GM18858 (cell line): Measurements from ENCODE around the gene PABPC1L2A.
"Not testable (repeated sequence)": the region's sequence is repeated elsewhere in the genome, so short reads cannot be mapped to it uniquely, and the experiment has no call there.

Experiments
- ATAC-seq: cut with Tn5 transposase; IDR thresholded peaks from one replicate; pipeline ENCODE4 v1.9.1; 2021; ENCODE audit not compliant: unreplicated experiment

PABPC1L2A gene

DNA sequence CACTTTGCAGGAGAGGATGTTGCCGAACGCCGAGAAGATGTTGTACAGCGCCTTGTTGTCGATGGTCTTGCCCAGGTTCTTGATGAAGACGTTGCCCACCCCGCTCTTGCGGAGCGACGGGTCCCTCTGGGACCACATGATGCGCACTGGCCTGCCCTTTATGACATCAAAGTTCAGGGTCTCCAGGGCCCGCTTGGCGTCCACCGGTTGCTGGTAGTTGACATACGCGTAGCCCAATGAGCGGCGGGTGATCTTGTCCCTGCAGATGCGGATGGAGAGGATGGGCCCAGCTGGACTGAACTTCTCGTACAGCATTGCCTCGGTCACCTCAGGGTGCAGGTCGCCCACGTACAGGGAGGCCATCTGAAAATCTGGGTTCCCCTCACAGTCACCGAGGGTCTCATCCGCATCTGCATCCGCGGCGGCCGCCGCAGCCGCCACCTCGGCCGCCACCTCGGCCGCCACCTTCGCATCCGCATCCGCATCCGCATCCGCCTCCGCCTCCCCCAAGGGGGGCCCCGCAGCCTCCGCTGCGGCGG is at the start of gene PABPC1L2A:
Gene PABPC1L2A, minus strand, starts transcription at position 489 of the 539 bp plus-strand sequence. Its CDS starts 126 bp downstream, at position 363.
- ATAC-seq = not testable (repeated sequence)

DNA sequence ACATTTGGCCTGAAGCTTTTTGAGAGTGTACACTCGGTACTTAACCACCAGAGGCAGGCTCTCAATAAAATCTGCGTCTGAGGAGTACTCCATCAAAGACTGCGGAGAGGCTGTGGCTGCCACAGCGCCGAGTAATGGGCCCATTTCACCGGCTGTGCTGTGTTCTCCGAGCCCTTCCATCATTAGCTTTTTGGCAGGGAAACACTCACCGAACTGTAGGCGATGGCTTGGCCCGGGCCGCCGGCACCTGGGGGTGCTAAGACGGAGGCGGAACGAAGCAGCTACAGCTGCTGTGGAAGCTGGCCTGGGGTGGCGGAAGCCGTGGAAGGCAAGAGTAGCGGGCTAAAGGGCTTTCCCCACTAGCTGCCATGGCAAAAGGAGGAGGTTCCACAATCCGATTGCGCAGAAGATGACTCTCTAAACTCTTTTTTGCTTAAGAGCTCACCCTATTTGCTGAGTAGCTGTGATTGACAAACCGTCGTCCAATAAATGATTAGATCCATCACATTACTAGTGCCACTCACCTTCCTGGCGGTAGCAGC is 48.5 kb upstream of the PABPC1L2A start:
- no peak for ATAC-seq

DNA sequence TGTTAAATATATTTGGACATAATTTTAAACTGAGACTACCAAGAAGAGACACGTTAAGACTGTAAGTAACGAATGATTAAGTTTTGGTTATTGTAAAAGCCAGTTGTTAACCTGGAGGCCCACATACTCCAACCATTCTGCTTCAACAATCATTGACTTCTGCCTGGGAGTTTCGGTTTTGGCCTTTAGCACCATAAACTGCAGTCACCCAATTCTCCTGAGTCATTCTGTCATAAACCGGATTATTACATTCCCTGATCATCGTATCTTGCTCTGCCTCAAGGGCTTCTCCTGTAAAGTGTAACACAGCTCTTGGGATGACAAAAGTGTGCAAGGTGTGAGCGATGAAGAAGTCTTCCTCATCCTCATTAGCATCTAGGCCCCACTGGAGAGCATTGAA is 46.9 kb upstream of the PABPC1L2A start:
- no peak for ATAC-seq

DNA sequence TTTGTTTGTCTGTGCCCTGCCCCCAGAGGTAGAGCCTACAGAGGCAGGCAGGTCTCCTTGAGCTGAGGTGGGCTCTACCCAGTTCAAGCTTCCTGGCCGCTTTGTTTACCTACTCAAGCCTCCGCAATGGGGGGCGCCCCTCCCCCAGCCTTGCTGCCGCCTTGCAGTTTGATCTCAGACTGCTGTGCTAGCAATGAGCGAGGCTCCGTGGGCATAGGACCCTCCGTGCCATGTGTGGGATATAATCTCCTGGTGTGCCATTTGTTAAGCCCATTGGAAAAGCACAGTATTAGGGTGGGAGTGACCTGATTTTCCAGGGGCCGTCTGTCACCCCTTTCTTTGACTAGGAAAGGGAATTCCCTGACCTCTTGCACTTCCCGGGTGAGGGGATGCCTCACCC is 20.2 kb upstream of the PABPC1L2A start:
- not testable (repeated sequence) for ATAC-seq

DNA sequence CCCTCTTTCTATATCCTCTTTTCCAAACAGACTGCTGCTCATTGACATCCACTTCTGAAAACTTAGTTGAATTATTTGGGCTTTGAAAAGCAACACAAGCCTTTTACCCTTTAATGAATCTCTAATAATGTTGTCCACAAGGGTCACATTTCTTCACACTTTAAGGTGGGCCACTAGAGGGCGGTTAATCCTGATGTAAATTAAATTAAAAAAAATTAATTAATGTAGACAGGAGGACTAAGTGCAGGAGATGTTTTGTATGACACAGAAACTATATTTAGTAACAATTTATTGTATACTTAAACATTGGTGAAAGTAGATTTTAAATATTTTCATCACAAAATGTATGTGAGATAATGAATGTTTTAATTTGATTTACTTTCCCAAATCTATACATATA is 7.5 kb upstream of the PABPC1L2A start:
- ATAC-seq = not testable (repeated sequence)

DNA sequence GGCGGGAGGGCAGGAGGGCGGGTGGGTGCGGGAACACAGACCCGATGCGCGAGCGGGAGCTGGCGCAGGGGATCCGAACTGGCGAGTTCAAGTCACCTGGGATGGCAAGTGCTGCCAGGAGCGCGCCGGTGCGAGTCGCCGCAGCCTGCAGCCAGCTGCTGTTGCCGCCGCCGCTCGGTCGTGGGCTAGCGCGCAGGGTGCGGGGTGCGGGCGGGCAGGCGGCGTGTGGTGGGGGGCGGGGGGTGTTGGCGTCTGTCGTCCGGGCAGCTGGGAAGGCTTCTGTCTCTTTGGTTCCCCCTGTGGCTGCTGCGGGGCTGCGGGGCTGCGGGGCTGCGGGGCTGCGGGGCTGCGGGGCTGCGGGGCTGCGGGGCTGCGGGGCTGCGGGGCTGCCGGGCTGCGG is 572 bp upstream of the PABPC1L2A start:
- ATAC-seq = not testable (repeated sequence)

DNA sequence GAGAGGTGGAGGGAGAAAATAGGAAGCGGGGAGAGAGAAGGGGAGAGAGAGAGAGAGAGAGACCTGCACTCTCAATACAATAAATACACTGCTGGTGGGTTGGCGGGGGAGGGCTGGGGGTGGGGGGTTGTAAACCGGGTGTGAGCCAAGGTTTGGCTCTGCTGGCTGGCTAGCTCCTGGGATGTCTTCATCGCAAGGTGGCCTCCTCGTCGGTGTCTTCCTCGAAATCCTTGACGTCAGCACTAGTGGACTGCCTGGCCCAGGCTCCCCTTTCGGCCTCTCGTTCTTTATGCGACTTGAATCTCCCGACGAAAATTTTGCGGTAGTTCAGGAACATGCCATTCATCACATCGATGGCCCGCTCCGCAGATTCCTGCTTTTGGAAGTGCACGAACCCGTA is 715 bp downstream of the PABPC1L2A start:
- ATAC-seq = not testable (repeated sequence)

DNA sequence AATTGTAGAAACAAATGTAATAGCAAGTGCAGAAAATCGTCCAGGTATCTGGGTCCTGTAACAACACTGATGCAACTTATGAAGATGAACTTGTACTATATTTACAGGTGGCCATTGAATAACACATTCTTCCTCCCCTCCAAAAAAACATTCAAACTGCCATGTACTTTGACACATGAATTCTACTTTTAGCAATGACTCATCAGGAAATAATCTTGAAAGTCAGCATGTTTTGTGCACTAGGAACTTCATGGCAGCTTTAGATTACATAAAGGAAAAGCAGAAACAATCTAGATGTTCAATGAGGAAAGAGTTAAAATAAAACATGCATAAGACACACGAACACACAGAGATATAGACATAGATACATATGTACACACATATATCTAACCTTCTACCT is 2.5 kb downstream of the PABPC1L2A start:
- no peak for ATAC-seq

DNA sequence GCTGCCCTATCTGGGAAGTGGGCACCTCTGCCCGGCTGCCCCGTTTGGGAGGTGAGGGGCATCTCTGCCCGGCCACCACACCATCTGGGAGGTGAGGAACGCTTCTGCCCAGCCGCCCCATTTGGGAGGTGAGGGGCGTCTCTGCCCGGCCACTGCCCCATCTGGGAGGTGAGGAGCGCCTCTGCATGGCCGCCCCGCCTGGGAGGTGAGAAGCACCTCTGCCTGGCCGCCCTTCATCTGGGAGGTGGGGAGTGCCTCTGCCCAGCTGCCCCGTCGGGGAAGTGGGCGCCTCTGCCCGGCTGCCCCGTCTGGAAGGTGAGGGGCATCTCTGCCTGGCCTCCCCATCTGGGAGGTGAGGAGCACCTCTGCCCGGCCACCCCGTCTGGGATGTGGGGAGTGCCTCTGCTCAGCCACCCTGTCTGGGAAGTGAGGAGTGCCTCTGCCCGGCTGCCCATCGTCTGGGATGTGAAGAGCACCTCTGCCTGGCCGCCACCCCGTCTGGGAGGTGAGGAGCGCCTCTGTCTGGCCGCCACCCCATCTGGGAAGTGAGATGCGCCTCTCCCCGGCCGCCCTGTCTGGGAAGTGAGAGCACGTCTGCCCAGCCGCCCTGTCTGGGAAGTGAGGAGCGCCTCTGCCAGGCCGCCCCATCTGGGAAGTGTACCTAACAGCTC is 9.8 kb downstream of the PABPC1L2A start:
- ATAC-seq = no peak

DNA sequence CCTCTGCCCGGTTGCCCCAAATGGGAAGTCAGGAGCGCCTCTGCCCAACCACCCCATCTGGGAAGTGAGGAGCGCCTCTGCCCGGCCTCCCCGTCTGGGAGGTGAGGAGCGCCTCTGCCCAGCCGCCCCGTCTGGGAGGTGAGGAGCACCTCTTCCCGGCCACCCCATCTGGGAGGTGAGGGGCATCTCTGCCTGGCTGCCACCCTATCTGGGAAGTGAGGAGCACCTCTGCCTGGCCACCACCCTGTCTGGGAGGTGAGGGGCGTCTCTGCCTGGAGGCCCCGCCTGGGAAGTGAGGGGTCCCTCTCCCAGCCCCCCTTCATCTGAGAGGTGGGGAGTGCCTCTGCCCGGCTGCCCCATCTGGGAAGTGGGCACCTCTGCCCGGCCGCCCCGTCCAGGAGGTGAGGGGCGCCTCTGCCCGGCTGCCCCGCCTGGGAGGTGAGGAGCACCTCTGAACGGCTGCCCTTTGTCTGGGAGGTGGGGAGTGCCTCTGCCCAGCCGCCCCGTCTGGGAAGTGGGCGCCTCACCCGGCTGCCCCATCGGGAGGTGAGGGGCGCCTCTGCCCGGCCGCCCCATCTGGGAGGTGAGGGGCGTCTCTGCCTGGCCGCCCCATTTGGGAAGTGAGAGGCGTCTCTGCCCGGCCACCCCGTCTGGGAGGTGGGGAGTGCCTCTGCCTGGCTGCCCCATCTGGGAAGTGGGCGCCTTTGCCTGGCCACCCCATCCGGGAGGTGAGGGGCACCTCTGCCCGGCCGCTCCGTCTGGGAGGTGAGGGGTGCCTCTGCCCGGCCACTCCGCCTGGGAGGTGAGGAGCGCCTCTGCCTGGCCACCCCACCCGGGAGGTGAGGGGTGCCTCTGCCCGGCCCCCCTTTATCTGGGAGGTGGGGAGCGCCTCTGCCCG is 10.6 kb downstream of the PABPC1L2A start:
- ATAC-seq = no peak

DNA sequence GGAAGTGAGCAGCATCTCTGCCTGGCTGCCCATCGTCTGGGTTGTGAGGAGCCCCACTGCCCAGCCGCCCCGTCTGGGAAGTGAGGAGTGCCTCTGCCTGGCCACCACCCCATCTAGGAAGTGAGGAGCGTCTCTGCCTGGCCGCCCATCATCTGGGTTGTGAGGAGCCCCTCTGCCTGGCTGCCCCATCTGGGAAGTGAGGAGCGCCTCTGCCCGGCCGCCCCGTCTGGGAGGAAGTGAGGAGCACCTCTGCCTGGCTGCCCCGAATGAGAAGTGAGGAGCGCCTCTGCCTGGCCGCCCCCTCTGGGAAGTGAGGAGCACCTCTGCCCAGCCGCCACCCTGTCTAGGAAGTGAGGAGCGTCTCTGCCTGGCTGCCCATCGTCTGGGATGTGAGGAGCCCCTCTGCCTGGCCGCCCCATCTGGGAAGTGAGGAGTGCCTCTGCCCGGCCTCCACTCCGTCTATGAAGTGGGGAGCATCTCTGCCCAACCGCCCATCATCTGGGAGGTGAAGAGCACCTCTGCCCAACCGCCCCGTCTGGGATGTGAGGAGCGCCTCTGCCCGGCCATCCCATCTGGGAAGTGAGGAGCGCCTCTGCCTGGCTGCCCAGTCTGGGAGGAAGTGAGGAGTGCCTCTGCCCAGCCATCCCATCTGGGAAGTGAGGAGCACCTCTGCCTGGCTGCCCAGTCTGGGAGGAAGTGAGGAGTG is 11.4 kb downstream of the PABPC1L2A start:
- not testable (repeated sequence) for ATAC-seq

DNA sequence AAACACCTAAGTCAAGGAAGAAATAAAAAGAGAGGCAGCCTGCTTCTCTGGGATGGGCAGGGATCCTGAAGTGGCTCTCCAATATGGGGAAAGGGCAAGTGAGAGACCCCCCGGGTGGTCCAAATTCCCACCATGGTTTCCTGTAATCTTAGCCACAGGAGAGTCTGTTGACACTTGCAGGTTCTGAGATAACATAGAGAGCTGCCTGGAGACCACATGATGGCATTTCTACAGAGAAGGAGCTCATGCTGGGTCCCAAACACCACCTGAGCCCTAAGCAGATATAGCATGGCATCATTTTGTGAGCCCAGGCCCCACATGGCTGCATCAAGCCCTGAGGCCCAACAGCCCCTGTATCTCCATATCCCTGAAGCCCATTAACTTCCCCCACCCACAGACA is 50.4 kb downstream of the PABPC1L2A start:
- no peak for ATAC-seq
